ENCODE measurements around the gene ANKRD22. TPM values are rescaled to one million over a fixed set of nuclear protein-coding genes. Genes with fewer than 3 reads are reported as not detected.

The ANKRD22 gene
- total and polyA plus RNA-seq, 10 of the 15 experiments (the other 5 are each of a cell fraction or from before 2014, with no cell fraction given) = 0.30 to 1.3 (median 0.71) TPM

DNA sequence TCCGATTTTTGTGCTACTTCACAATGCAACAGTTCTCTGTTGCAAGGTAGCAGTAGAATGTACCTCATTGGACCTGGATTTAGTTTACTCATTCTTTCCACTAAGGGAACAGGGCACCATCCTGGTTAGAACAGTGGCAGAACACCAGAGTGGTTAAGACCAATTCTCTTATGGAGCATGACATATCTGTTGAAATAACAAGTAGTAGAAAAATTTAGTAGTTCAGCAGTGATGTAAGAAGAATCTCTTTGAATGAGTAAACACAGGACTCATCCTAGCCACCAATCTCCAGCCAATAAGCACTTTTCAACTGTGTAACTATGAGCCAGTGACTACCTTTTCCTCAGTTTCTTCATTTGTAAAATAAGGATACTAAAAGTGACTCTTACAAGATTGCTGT, 2.4 kb downstream of the ANKRD22 start (continued):
- TF ChIP-seq, protein P1, sequence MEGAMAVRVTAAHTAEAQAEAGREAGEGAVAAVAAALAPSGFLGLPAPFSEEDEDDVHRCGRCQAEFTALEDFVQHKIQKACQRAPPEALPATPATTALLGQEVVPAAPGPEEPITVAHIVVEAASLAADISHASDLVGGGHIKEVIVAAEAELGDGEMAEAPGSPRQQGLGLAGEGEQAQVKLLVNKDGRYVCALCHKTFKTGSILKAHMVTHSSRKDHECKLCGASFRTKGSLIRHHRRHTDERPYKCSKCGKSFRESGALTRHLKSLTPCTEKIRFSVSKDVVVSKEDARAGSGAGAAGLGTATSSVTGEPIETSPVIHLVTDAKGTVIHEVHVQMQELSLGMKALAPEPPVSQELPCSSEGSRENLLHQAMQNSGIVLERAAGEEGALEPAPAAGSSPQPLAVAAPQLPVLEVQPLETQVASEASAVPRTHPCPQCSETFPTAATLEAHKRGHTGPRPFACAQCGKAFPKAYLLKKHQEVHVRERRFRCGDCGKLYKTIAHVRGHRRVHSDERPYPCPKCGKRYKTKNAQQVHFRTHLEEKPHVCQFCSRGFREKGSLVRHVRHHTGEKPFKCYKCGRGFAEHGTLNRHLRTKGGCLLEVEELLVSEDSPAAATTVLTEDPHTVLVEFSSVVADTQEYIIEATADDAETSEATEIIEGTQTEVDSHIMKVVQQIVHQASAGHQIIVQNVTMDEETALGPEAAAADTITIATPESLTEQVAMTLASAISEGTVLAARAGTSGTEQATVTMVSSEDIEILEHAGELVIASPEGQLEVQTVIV (IDR thresholded peaks at IDR 0.05; ENCODE audit: borderline replicate concordance, partially characterized antibody) = no peak
- TF ChIP-seq, protein P2, sequence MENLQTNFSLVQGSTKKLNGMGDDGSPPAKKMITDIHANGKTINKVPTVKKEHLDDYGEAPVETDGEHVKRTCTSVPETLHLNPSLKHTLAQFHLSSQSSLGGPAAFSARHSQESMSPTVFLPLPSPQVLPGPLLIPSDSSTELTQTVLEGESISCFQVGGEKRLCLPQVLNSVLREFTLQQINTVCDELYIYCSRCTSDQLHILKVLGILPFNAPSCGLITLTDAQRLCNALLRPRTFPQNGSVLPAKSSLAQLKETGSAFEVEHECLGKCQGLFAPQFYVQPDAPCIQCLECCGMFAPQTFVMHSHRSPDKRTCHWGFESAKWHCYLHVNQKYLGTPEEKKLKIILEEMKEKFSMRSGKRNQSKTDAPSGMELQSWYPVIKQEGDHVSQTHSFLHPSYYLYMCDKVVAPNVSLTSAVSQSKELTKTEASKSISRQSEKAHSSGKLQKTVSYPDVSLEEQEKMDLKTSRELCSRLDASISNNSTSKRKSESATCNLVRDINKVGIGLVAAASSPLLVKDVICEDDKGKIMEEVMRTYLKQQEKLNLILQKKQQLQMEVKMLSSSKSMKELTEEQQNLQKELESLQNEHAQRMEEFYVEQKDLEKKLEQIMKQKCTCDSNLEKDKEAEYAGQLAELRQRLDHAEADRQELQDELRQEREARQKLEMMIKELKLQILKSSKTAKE (IDR thresholded peaks at IDR 0.05; ENCODE audit: low read depth, poor library complexity, severe bottlenecking) = no peak
- TF ChIP-seq, protein P3, sequence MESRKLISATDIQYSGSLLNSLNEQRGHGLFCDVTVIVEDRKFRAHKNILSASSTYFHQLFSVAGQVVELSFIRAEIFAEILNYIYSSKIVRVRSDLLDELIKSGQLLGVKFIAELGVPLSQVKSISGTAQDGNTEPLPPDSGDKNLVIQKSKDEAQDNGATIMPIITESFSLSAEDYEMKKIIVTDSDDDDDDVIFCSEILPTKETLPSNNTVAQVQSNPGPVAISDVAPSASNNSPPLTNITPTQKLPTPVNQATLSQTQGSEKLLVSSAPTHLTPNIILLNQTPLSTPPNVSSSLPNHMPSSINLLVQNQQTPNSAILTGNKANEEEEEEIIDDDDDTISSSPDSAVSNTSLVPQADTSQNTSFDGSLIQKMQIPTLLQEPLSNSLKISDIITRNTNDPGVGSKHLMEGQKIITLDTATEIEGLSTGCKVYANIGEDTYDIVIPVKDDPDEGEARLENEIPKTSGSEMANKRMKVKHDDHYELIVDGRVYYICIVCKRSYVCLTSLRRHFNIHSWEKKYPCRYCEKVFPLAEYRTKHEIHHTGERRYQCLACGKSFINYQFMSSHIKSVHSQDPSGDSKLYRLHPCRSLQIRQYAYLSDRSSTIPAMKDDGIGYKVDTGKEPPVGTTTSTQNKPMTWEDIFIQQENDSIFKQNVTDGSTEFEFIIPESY (IDR thresholded peaks at IDR 0.05) = no peak
- TF ChIP-seq EGR1 (IDR thresholded peaks at IDR 0.05; ENCODE audit: borderline replicate concordance in 1 of 2, low read depth in 2 of 2, low read length in 2 of 2) (no peak), TCF3 (IDR thresholded peaks at IDR 0.05; ENCODE audit: borderline replicate concordance, insufficient read depth, low read depth, low read length) (no peak), RB1 (IDR thresholded peaks at IDR 0.05; ENCODE audit: borderline replicate concordance) (no peak)

All from GM12878 (cell line).